Endodermal cell (in vitro differentiated cells): ENCODE measurements around the gene NOX1. TPM values are rescaled to one million over a fixed set of nuclear protein-coding genes. Genes with fewer than 3 reads are reported as not detected.

Source experiments
- DNase-seq: peaks from one replicate; pipeline ENCODE4 v3.0.0-alpha.2; 2017
- H3K27ac ChIP-seq: 2 replicates; pipeline ENCODE4 v1.5.1; 2013; ENCODE audit warnings: mild to moderate bottlenecking, low read depth, low read length, moderate library complexity
- H3K27me3 ChIP-seq: 2 replicates; pipeline ENCODE4 v1.6.1; 2013; ENCODE audit warnings: mild to moderate bottlenecking, low read length, moderate library complexity; ENCODE audit not compliant: insufficient read depth, control insufficient read depth, poor library complexity, severe bottlenecking
- H3K36me3 ChIP-seq: 2 replicates; pipeline ENCODE4 v1.7.0; 2013; ENCODE audit warnings: mild to moderate bottlenecking, low read length, moderate library complexity; ENCODE audit not compliant: control insufficient read depth, insufficient read depth
- H3K4me1 ChIP-seq: one replicate; pipeline ENCODE4 v1.7.0; 2013; ENCODE audit warnings: low read length; ENCODE audit not compliant: control insufficient read depth, insufficient read depth
- H3K4me3 ChIP-seq: 2 replicates; pipeline ENCODE4 v1.5.1; 2013; ENCODE audit warnings: mild to moderate bottlenecking, low read length, moderate library complexity
- H3K9ac ChIP-seq: 2 replicates; pipeline ENCODE4 v1.6.1; 2013; ENCODE audit warnings: mild to moderate bottlenecking, low read length, moderate library complexity; ENCODE audit not compliant: poor library complexity, severe bottlenecking; ENCODE audit errors: extremely low read depth
- H3K9me3 ChIP-seq: 2 replicates; pipeline ENCODE4 v1.6.1; 2013; ENCODE audit warnings: mild to moderate bottlenecking, low read length, moderate library complexity; ENCODE audit not compliant: control insufficient read depth
- H3K27ac Mint-ChIP-seq: 2 replicates; pipeline ENCODE4 v1.8.0; 2020; ENCODE audit warnings: mixed read lengths
- H3K27me3 Mint-ChIP-seq: 2 replicates; pipeline ENCODE4 v1.8.0; 2021; ENCODE audit warnings: mild to moderate bottlenecking, mixed read lengths; ENCODE audit not compliant: insufficient read depth
- H3K36me3 Mint-ChIP-seq: 2 replicates; pipeline ENCODE4 v1.8.0; 2020; ENCODE audit warnings: low read depth, mixed read lengths
- H3K4me1 Mint-ChIP-seq: 2 replicates; pipeline ENCODE4 v1.8.0; 2020; ENCODE audit warnings: mixed read lengths
- H3K4me3 Mint-ChIP-seq: 2 replicates; pipeline ENCODE4 v1.8.0; 2020; ENCODE audit warnings: mild to moderate bottlenecking, moderate library complexity, mixed read lengths
- H3K9me3 Mint-ChIP-seq: 2 replicates; pipeline ENCODE4 v1.8.0; 2020; ENCODE audit warnings: mild to moderate bottlenecking, mixed read lengths
- WGBS, 2 experiments: methylation state at CpG; one replicate each; pipeline versions ENCODE4 v1.1.5 to v1.1.7; 2013; ENCODE audit warnings: missing lambda C conversion rate in 2 of 2, mixed read lengths in 1 of 2; ENCODE audit not compliant: insufficient coverage in 1 of 2, insufficient read length in 1 of 2; 5-methylcytosine and 5-hydroxymethylcytosine counted together
- total RNA-seq, 2 donors: library from RNA; stranded (reverse); fragmentation: NEBNext Ultra II Directional in 1 of 2; extraction: Animal tissue kit (Norgen Biotek cat#: 25700) in 1 of 2; gene quantifications; 2 replicates in 1 of 2; 3 replicates in 1 of 2; pipeline ENCODE4 v1.2.1, GENCODE V29; 2021
- TF ChIP-seq, protein P1 (sequence below): fragments of 200-600 bp; sonication (generic); conservative IDR thresholded peaks from 2 replicates; pipeline ENCODE4 v1.5.0; 2021; ENCODE audit warnings: antibody characterized with exemption, mild to moderate bottlenecking

NOX1 gene
- total RNA-seq, 2 donors from 2014 or later, result not detected

DNA sequence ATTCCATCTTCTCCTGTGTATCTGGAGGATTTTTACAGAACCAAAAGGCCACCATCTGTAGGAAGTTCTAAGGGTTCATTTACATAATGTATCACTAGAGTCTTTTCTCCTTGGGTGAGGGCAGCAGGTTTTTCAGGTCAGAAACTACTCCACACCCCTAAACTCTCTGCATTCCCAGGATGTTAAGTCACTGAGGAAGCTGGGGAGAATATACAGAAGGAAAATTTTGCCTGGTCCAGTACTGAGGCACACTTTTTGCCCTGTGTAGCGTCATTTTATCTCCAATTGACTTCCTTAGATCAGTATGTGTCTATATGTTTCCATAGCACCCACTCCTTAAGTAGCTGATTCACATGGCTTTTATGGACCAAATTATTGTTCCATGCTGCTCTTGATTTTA is 37.6 kb upstream of the NOX1 start:
- 89% methylated on average over 1 of the region's 1 CpG; no CpG with 5 or more reads in 1 of the 2 experiments for WGBS, 2 experiments
- H3K27ac ChIP-seq, result no peak overlapping the region
- no peaks in the 10 kb centered on the region for H3K27me3 ChIP-seq
- no peak overlapping the region for H3K9ac ChIP-seq
- H3K36me3 ChIP-seq, result no peaks in the 10 kb centered on the region
- Mint-ChIP-seq H3K4me1 (no peaks in the 10 kb centered on the region), H3K27ac (no peak overlapping the region), H3K36me3 (no peaks in the 10 kb centered on the region), H3K27me3 (no peaks in the 10 kb centered on the region), H3K4me3 (no peak overlapping the region), H3K9me3 (peaks cover 69% of the 10 kb centered on the region)
- no peak overlapping the region for H3K4me3 ChIP-seq
- H3K4me1 ChIP-seq, result no peaks in the 10 kb centered on the region
- TF ChIP-seq, protein P1, sequence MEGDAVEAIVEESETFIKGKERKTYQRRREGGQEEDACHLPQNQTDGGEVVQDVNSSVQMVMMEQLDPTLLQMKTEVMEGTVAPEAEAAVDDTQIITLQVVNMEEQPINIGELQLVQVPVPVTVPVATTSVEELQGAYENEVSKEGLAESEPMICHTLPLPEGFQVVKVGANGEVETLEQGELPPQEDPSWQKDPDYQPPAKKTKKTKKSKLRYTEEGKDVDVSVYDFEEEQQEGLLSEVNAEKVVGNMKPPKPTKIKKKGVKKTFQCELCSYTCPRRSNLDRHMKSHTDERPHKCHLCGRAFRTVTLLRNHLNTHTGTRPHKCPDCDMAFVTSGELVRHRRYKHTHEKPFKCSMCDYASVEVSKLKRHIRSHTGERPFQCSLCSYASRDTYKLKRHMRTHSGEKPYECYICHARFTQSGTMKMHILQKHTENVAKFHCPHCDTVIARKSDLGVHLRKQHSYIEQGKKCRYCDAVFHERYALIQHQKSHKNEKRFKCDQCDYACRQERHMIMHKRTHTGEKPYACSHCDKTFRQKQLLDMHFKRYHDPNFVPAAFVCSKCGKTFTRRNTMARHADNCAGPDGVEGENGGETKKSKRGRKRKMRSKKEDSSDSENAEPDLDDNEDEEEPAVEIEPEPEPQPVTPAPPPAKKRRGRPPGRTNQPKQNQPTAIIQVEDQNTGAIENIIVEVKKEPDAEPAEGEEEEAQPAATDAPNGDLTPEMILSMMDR, result no peak
- DNase-seq, result no peak
- H3K9me3 ChIP-seq, result no peaks in the 10 kb centered on the region

DNA sequence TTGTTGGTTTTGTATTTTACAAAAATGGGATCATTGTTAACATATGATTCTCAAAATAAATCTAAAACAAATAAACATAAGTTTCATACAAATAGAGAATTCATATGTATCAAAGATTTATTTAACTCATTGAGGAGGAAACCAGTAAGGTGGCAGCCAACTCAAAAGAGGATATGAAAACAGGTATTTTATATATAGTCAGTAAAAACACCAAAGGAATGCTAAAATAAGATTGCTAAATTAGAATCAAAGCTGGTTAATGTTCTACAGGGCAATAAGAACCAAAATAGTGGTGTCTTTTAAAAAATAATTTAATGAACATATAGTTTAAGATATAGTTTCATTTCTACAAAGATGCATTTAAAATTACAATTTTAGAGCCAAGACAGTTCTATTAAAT is 31.5 kb upstream of the NOX1 start:
- H3K4me3 Mint-ChIP-seq, result no peak overlapping the region
- peaks cover 59% of the 10 kb centered on the region for H3K9me3 Mint-ChIP-seq
- TF ChIP-seq, protein P1, result no peak

DNA sequence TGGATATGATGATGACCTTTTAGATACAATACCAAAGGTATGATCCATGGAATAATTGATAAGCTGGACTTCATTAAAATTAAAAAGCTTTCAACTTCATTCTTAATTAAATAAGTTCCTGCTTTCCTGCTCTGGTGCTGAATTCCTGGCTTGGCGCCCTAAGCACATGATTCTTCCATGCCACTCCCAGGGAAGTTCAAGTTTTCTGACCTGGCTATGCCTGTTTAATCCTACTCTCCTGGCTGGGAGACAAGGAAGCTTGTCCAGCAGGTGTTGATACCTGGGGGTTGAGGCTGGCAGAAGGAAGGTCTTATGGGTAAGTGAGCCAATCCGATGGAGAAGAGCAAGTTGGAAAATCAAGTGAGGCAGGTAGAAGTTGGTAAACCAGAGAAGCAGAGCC is 30.3 kb upstream of the NOX1 start:
- Histone ChIP-seq H3K9ac (no peak overlapping the region), H3K9me3 (no peaks in the 10 kb centered on the region), H3K4me1 (no peaks in the 10 kb centered on the region), H3K36me3 (no peaks in the 10 kb centered on the region), H3K4me3 (no peak overlapping the region), H3K27me3 (no peaks in the 10 kb centered on the region), H3K27ac (no peak overlapping the region)
- TF ChIP-seq, protein P1, result no peak
- no peaks in the 10 kb centered on the region for H3K27me3 Mint-ChIP-seq
- no peak overlapping the region for H3K4me3 Mint-ChIP-seq
- H3K9me3 Mint-ChIP-seq, result peaks cover 60% of the 10 kb centered on the region
- H3K27ac Mint-ChIP-seq, result no peak overlapping the region
- no peak for DNase-seq
- WGBS, 2 experiments, result 82% methylated on average over 2 of the region's 2 CpGs; no CpG with 5 or more reads in 1 of the 2 experiments
- H3K36me3 Mint-ChIP-seq, result no peaks in the 10 kb centered on the region
- no peaks in the 10 kb centered on the region for H3K4me1 Mint-ChIP-seq

More for the DNA sequence above, 31.5 kb upstream of the NOX1 start:
- Mint-ChIP-seq H3K27me3 (no peaks in the 10 kb centered on the region), H3K4me1 (no peaks in the 10 kb centered on the region), H3K27ac (no peak overlapping the region), H3K36me3 (no peaks in the 10 kb centered on the region)
- Histone ChIP-seq H3K27ac (no peak overlapping the region), H3K27me3 (no peaks in the 10 kb centered on the region), H3K4me1 (no peaks in the 10 kb centered on the region), H3K9me3 (no peaks in the 10 kb centered on the region), H3K9ac (no peak overlapping the region), H3K36me3 (no peaks in the 10 kb centered on the region), H3K4me3 (no peak overlapping the region)
- no peak for DNase-seq
